ENCODE results near the gene CDC45.

GRCh38 chr22:19517171-19517500, 37.4 kb downstream of the CDC45 start:
- TF ChIP-seq CTCF (IDR thresholded peaks at IDR 0.05), result no peak
- no peak for TF ChIP-seq POLR2A (IDR thresholded peaks at IDR 0.05)
